ENCODE data around the gene SNAPC3.
A peak's percentile ranks its signal among the peaks of the same experiment; 100 is the strongest.

SNAPC3 gene

DNA sequence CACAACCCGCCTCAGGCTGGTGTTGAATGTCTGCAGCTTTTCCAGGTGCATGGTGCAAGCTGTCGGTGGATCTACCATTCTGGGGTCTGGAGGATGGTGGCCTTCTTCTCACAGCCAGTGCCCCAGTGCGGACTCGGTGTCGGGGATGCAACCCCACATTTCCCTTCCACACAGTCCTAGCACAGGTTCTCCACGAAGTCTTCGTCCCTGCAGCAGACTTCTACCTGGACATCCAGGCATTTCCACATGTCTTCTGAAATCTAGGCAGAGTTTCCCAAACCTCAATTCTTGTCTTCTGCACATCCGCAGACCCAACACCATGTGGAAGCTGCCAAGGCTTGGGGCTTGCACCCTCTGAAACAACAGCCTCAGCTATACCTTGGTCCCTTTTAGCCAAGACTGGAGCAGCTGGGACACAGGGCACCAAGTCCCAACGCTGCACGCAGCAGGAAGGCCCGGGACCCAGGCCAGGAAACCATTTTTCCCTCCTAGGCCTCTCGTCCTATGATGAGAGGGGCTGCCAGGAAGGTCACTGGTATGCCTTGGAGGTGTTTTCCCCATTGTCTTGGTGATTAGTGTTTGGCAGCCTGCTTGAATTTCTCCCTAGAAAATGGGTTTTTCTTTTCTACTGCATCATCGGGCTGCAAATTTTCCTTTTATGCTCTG lies 69.9 kb downstream of the SNAPC3 start:
- DNase-seq (ENCODE audit: low read depth) = no peak

DNA sequence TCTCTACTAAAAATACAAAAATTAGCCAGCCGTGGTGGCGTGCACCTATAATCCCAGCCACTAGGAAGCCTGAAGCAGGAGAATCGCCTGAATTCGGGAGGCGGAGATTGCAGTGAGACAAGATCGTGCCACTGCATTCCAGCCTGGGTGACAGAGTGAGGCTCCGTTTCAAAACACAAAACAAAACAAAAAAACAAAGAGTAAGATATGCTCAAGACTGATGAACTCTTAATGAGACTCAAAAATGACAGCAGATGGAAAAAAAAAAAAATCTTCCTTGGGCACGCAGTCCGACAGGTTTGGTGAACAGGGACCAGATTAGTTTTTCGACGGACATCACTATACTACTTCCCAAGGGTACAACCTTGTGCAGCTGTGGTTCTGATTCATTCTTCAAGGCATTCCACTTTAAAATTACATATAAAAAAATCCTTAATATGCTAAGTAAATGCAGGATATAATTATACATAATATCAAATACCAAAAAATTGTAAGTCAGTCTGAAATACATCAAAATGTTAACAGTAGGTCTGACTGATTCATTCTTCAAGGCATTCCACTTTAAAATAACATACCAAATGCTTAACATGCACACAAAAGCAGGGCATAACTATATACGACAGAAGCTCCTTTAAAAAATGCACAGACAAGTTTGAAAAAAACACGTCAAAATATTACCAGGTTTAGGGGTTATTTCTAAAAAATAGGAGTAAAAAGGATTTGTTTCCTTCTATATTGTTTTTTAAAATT lies 75.7 kb downstream of the SNAPC3 start:
- DNase-seq (ENCODE audit: low read depth) = no peak

DNA sequence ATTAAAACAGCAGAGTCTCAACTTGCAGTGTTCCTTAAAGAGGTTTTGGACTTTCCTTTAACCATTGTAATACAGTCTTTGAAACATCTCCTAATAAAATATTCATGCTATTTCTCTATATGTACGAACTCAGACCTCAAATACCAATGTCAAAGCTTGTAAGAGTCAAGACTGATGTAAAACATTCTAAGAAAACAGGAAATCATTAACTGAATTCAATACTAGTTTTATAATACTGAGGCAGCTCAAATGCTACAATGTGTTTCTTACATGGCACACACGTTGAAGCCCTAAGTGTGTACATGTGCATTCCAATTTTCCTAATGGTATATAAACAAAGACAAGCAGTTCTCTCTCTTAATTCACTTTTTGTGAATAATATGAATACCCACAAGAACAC lies 76.5 kb downstream of the SNAPC3 start:
- DNase-seq (ENCODE audit: low read depth) = no peak

DNA sequence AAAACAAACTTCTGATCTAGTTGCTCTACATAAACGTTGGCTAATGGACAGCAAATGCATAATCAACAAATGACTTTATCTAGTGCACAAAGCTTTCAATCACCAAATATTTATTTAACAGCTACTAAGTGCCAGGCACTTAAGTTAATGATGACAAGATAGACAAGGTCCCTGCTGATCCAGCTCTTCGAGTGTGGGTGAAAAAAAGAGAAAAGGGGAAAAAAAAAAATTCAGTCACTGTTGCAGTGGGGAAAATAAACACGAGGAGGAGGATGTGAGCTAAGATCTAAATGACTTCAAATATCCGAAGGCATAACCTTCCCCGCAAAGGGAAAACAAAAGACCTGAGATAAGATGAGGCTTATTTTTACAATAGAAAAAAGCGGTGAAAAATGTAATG lies 78.5 kb downstream of the SNAPC3 start:
- DNase-seq (ENCODE audit: low read depth) = no peak

DNA sequence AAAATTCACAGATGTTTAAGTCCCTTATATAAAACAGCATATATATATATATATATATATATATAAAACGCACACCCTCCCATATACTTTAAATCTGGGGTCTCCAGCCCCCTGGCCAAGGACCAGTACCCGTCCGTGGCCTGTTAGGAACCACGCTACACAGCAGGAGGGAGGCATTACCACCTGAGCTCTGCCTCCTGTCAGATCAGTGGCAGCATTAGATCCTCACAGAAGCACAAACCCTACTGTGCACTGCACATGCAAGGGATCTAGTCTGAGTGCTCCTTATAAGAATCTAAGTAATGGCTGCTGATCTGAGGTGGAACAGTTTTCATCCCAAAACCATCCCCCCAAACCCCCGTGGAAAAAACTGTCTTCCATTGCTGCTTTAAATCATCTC lies 79.1 kb downstream of the SNAPC3 start:
- no peak for DNase-seq (ENCODE audit: low read depth)

DNA sequence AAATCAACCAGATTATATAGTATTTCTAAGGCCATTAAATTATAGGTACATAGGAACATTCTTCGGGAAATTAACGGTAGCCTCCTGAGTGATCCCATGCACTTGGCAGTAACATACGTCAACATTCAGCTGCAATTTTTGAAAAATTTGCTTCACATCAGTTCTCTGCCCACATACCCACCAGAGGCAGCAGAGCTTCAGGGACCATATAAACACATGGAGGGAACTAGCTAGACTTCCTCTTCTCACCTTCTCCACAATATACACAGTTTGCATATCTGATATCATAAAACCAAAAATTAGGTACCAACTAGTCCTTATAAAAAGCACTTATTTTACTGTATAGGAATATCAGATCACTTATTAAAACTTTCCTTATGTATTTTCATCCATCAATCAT lies 83.2 kb downstream of the SNAPC3 start:
- no peak for DNase-seq (ENCODE audit: low read depth)

DNA sequence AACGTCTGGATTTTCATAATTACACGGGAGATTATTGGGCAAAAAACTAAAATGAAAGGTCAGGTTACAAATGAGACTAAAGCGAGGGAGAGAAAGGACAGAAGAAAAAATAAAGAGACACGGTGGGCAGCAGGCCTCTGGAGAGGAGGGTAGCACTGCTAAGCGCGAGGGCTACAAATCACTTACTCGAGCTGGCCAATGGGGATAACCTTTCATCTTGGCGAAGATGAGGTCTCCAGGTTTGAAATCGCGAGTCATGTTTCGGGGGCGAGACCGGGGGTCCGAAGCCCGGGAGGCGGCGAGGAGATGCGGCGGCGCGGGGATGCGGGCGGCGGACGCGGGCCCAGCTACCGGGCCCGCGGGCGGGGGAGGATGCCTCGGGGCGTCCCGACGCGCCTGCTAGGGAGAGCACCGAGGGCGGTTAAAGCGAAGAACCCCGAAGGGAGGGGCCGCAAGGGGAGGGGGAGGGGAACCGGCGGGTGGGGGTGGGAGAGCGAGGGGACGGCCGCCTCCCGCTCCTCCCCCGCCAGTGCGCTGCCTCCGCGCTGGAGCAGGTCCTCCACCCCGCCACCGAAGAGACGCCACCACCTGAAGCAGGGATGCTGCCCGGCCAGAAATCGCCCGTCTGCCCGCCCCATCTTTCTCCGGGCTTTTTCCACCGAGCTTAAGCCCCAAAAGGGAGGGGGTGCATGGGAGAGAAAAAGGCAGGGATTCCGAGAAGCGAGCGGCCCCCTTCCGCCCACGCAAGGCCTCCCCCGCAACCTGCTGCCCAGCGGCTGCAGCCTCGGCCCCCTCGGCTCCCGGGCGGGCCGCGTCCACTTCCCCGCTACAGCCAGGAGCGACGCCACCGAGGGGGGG lies 87.5 kb downstream of the SNAPC3 start:
- peak; percentile 22 for DNase-seq (ENCODE audit: low read depth)

DNA sequence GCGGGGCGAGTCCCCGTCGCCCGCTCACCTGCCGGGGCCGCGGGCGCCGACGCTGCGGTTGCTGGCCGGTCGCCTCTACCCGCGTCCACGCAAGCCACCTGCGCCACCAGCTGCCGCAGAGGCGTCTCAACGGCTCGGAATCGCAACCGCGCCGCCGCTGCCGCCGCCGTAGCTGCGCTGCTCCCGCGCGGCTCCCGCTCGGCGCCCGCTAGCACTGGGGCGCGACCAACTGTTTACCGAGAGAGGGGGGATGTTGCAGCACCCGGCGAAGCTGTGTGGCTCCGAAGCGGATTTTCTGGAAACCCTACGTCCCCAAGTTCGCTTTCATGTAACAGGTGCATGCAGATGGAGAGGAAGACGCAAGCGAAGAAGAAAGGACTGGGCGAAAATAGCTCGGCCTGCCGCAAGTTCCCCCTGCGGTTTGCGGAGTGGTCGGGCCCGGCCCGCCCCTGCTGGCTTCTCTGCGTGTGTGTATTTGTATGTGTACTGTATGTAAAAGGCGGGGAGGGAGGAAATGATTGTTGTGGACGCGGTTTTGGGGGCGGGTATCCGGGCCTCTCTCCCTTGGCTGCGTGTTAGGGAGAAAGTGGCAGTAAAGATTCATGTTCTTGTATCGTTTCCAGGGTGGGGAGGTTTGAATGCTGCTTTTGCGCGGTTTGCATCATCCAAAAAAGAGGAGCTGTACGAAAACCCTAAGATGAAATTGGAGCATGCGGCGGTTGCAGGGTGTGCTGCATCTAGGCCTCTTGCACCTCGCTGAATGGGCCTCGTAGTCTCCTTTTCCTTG lies 88.3 kb downstream of the SNAPC3 start, which contains the start of gene PSIP1:
PSIP1 (minus strand) TSS at position 182 of the 787 bp plus-strand sequence. CDS start 782 bp downstream, outside the sequence.
- DNase-seq (ENCODE audit: low read depth) = peak; percentile 78
